ENCODE results near the gene D2HGDH. TPM values are rescaled to one million over a fixed set of nuclear protein-coding genes. Genes with fewer than 3 reads are reported as not detected.
A peak's percentile ranks its signal among the peaks of the same experiment; 100 is the strongest.

The D2HGDH gene
- total RNA-seq, 4 donors from 2014 or later, result 12.5 to 21.8 (median 13.3) TPM

- Histone ChIP-seq H3K27me3 (peaks cover 53% of the 10 kb centered on the region), H3K4me1 (no peaks in the 10 kb centered on the region), H3K27ac (no peak overlapping the region), H3K9me3 (no peaks in the 10 kb centered on the region), H3K36me3 (no peaks in the 10 kb centered on the region), H3K4me3 (no peak overlapping the region)
- TF ChIP-seq CTCF (IDR thresholded peaks at IDR 0.05), result no peak
- TF ChIP-seq EP300 (IDR thresholded peaks at IDR 0.05), result no peak
- no peak for TF ChIP-seq POLR2A (IDR thresholded peaks at IDR 0.05)
- TF ChIP-seq POLR2AphosphoS5 (IDR thresholded peaks at IDR 0.05), result no peak
- no peak for ATAC-seq
- 60% methylated on average over 1 of the region's 20 CpGs; no CpG with 5 or more reads in 1 of the 2 donors for WGBS, 2 donors (ENCODE audit: low coverage in 1 of 2)
Measured at GRCh38 chr2:241811952-241812729, 77.7 kb downstream of the D2HGDH start.

GRCh38 chr2:241812730-241813643 is 78.6 kb downstream of the D2HGDH start:
- no peak overlapping the region for H3K4me3 ChIP-seq
- no CpG with 5 or more reads among the region's 40 CpGs for WGBS, 2 donors (ENCODE audit: low coverage in 1 of 2)
- peaks cover 60% of the 10 kb centered on the region for H3K27me3 ChIP-seq
- ATAC-seq, result no peak
- H3K36me3 ChIP-seq, result no peaks in the 10 kb centered on the region
- TF ChIP-seq EP300 (IDR thresholded peaks at IDR 0.05) (no peak), POLR2AphosphoS5 (IDR thresholded peaks at IDR 0.05) (no peak), POLR2A (IDR thresholded peaks at IDR 0.05) (no peak), CTCF (IDR thresholded peaks at IDR 0.05) (no peak)
- no peak overlapping the region for H3K27ac ChIP-seq
- H3K9me3 ChIP-seq, result no peaks in the 10 kb centered on the region
- no peaks in the 10 kb centered on the region for H3K4me1 ChIP-seq

- no peaks in the 10 kb centered on the region for H3K9me3 ChIP-seq
- peak; percentile 48 for ATAC-seq
- peaks cover 68% of the 10 kb centered on the region for H3K27me3 ChIP-seq
- H3K27ac ChIP-seq, result no peak overlapping the region
- H3K36me3 ChIP-seq, result no peaks in the 10 kb centered on the region
- no peak overlapping the region for H3K4me3 ChIP-seq
- WGBS, 2 donors (ENCODE audit: low coverage in 1 of 2), result 40% methylated on average over 1 of the region's 20 CpGs; no CpG with 5 or more reads in 1 of the 2 donors
- no peak for TF ChIP-seq POLR2A (IDR thresholded peaks at IDR 0.05)
- no peak for TF ChIP-seq POLR2AphosphoS5 (IDR thresholded peaks at IDR 0.05)
- no peak for TF ChIP-seq CTCF (IDR thresholded peaks at IDR 0.05)
- no peaks in the 10 kb centered on the region for H3K4me1 ChIP-seq
Measured at GRCh38 chr2:241813644-241814392, 79.4 kb downstream of the D2HGDH start.

GRCh38 chr2:241814393-241814642 is 79.9 kb downstream of the D2HGDH start:
- Histone ChIP-seq H3K4me1 (no peaks in the 10 kb centered on the region), H3K36me3 (no peaks in the 10 kb centered on the region), H3K9me3 (no peaks in the 10 kb centered on the region), H3K4me3 (no peak overlapping the region), H3K27me3 (peaks cover 72% of the 10 kb centered on the region), H3K27ac (no peak overlapping the region)
- 60% methylated on average over 1 of the region's 17 CpGs; no CpG with 5 or more reads in 1 of the 2 donors for WGBS, 2 donors (ENCODE audit: low coverage in 1 of 2)
- TF ChIP-seq CTCF (IDR thresholded peaks at IDR 0.05), result no peak
- no peak for ATAC-seq
